Activated T-cell treated with anti-CD3 and anti-CD28 coated beads for 1 hour (primary cell): ENCODE measurements around the gene PLEKHG5.
"Not testable (repeated sequence)": the region's sequence is repeated elsewhere in the genome, so short reads cannot be mapped to it uniquely, and the experiment has no call there.

Source experiments
- DNase-seq: peaks from one replicate; pipeline ENCODE4 v3.0.0-alpha.2; 2020; ENCODE audit warnings: low read depth

The PLEKHG5 gene

GRCh38 chr1:6461538-6462411, 29.7 kb downstream of the PLEKHG5 start:
- DNase-seq, result no peak

DNA sequence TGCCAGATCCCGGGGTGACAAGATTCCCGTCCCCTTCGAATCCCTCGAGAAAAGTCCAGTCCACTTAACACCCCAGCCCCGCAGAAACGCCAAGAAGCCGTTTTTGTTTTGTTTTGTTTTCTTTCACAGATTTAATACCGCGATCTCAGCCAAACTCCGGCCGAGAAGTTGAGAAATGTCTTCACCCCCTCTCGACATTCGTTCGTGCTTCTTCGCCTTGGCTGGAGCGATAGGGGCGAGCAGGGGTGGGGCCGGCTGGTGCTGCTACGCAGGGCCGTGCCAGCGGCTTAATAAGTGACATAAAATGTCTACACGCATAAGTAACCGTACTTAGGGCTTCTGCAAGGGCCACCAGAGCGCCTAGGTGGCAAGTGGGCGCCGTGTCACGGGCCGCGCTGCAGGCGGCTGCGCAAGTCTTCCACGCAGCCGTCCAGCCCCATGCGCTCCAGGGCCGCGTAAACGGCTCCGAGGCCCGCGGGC, 30.4 kb downstream of the PLEKHG5 start:
- no peak for DNase-seq

GRCh38 chr1:6460301-6461050, 31.0 kb downstream of the PLEKHG5 start:
- peak; percentile 86 for DNase-seq

DNA sequence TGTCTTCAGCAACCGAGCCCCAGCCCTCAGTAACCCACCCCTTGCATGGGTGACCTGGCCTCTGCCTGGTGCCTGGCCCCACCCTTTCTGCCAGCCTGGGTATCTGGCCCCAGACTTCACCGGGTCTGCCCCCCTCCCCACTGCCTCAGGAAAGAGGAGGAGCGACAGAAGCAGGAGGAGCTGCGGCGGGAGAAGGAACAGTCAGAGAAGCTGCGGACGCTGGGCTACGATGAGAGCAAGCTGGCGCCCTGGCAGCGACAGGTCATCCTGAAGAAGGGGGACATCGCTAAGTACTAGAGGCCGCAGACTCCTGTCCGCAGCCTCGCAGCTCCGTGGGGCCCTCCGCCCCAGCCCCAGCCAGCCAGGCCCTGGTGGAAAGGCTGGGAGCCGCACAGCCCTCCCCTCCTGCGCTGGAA, 31.6 kb downstream of the PLEKHG5 start:
- DNase-seq, result peak; percentile 54

- no peak for DNase-seq
Observed at GRCh38 chr1:6456800-6457466, 34.5 kb downstream of the PLEKHG5 start.

DNA sequence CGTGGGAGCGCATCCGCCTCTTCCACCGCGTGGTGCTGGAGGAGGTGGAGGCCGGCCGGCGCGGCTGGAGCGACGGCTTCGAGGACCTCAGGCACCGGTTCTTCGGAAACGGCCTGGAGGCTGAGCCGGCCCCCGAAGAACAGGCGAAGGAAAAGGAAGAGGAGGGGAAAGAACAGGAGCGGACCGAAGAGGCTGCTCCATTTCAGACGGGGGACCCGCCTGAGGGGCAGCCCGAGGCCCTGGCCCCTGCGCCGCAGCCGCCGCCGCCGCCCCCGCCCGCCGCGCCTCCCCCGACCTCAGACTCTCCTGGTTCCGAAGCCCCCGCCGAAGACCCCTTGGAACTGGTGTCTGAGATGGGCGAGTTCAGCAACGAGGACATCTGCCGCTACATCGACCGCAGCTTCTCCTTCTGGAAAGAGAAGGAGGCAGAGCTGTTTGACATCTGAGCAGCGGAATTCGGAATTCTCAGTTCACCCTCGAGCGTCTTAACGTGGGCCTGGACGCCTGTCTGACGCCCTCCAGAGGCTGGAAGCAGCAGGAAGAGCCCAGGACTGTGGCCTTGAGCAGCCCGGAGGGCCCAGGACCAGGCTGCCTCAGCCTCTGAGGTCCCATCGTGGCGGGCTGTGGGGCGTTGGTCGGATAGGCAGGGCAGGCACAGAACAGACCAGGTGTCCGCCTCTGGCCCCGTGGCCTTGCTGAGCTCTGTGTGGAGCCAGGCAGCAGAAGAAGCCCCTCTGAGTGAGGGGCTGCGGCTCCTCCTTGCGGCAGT, 35.5 kb downstream of the PLEKHG5 start:
- not testable (repeated sequence) for DNase-seq

- DNase-seq, result no peak
Observed at GRCh38 chr1:6454856-6455751, 36.4 kb downstream of the PLEKHG5 start.

- not testable (repeated sequence) for DNase-seq
Observed at GRCh38 chr1:6453895-6454855, 37.3 kb downstream of the PLEKHG5 start.

DNA sequence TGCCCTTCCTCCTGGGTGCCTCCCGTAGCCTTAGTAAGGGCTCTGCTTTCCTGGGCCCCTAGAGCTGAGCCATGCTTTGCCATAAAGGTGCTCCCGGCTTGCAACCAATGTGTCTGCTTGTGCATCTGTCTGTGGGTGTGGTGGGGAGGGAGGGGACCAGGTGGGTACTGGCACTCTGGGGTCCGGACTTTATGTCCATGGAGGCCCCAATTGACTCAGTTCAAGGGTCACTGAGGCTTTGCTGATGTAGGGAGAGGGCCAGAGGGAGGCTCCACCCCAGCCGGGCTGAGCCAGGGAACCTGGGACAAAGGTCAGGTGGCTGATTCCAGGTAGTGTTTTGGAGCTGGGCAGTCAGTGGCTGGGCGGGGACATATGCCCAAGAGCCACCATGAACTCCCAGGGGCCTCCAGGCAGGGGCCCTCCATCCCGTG, 40.5 kb downstream of the PLEKHG5 start:
- no peak for DNase-seq

- DNase-seq, result not testable (repeated sequence)
Observed at GRCh38 chr1:6450486-6450885, 41.0 kb downstream of the PLEKHG5 start.

DNA sequence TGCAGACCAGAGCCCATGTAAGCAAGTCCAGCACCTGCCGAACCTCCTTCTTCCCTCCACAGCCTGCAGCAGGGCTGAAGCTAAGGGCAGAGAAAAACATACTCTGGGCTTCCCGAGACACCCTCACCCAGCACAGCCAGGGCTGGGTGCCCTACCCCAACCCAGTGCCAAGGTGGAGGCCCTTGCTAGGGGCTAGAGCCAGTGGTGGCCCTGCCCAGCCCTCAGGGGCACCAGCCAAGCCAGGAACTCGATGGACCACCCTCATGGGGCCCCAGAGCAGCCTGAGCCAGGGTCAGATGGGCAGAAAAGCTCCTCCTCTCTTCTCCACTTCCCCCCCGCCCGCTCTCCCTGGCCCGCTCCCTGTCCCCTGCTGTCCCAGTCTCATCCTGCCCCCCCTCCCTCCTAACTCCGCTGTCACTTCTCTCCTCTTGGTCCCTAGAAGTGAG, 41.4 kb downstream of the PLEKHG5 start:
- no peak for DNase-seq

DNA sequence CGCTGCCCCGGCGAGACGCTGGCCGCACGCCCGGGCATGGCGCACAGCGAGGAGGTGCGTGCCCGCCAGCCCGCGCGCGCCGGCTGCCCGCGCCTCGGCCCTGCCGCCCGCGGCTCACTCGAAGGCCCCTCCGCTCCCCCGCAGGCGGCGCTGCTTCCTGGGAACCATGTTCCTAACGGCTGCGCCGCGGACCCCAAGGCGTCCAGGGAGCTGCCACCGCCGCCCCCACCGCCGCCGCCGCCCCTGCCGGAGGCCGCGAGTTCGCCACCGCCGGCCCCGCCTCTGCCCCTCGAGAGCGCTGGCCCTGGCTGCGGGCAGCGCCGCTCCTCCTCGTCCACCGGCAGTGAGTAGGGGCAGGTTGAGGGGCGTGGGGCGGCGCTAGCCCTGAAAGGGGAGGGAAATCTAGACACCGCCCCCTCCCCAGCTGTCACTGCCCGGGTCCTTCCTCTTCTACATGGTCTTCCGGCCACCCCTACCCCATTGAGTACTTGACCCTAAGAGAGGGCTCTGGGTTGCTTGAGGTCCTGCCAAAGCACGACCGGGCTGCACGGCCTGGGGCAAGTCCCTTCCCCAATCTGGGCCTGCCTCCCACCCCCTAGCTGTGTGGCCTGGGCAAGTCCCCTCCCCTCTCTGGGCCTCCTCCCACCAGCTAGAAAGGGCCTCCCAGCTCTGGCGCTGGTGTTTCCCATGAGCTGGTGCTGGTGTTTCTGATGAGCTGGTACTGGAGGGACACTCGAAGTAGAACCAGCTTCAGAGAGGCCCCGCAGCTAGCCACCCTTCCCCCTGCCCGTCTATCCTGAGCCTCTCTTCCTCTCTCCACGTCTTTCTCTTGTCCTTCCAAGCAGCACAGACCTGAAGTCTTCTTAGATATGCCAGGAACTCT, 42.5 kb downstream of the PLEKHG5 start:
- DNase-seq, result no peak

DNA sequence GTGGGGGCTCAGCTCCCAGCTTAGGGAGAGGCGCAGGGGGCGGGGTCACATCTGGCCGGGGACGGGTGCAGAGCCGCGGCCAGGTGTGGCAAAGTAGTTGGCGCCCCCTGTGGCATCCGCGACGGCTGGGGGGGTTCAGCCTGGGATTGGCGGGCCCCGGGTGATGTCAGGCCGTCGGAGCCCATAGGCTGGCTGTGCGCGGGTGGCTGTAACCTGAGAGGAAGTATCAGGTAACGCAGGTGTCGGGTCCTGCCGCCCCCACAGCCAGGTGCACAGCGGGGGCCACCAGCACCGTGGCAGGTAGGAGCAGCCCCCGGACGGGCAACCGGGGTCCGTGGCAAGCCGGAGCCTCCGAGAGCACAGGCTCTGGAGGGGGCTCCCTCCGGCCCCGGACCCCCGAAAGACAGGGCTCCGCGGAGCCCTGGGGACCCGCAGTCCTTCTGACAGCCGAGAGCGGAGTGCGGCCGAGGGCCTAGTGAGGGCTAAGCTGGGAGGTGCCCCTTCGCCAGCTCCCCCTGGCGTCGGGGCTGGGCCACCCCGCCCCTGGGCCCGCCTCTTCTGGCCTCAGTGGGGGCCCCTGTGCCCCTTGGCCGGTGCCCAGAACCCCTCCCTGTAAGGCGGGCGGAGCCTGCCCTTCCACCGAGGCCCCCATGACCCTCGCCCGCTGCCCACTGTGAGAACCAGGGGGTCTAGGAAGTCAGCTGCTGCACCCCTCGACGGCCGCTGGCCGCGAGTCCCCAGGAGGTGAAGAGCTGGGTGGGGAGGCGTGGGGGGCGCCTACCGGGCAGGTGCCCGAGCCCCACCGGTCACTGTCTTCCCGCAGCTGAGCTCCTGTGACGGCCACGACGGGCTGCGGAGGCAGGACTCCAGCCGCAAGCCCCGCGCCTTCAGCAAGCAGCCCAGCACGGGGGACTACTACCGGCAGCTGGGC, 43.4 kb downstream of the PLEKHG5 start:
- peak; percentile 35 for DNase-seq

GRCh38 chr1:6447016-6447817, 44.2 kb downstream of the PLEKHG5 start:
- no peak for DNase-seq

GRCh38 chr1:6446665-6447015, 44.8 kb downstream of the PLEKHG5 start:
- DNase-seq, result no peak

DNA sequence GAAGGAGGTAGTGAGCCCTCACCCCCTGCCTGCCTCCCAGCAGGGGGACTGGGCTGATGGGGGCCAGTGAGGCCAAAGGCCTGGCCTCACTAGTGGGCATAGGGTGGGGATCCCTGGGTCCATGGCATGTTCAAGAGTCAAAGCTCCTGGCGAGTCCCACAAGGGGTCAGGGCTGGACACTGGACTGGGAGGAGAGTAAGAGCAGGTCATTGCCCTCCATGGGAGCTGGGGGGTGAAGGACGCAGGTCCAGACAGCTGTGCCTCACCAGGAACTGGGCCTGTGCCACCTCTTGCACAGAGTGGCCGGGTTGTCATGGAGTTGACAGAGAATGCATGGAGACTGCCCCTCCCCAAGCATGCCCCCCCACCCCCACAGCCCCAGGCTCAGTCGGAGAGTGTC, 45.5 kb downstream of the PLEKHG5 start:
- DNase-seq, result not testable (repeated sequence)
